Stimulated activated CD8-positive, alpha-beta memory T cell treated with anti-CD3 and anti-CD28 coated beads, Interleukin-7, amount 100 ng/mL, for 4 hours (primary cell): ENCODE measurements around the gene PTPRN2.

Source experiments
- DNase-seq, 2 donors: peaks; one replicate each; pipeline ENCODE4 v3.0.0-alpha.2; 2020; ENCODE audit warnings: low read depth in 2 of 2

The PTPRN2 gene

GRCh38 chr7:158029509-158029908 is 558.1 kb downstream of the PTPRN2 start:
- DNase-seq: no peak

DNA sequence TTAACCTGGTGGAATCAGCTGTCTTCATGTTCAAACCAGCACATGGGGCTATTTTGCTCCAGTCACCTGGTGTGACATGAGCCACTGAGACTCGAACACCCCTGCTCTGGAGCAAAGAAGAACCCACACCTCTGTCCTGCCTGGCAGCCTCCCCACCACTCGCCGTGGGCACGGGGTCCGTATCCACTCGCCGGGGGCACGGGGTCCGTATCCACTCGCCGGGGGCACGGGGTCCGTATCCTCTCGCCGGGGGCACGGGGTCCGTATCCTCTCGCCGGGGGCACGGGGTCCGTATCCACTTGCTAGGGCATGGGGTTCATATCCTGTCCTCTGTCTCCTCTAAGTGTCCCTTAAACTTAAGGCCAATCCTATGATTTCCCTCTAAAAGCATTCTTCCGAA is 558.7 kb downstream of the PTPRN2 start:
- no peak for DNase-seq

- no peak for DNase-seq
Observed at GRCh38 chr7:158028290-158028941, 559.2 kb downstream of the PTPRN2 start.

- no peak for DNase-seq
Observed at GRCh38 chr7:158027646-158028045, 560.0 kb downstream of the PTPRN2 start.

DNA sequence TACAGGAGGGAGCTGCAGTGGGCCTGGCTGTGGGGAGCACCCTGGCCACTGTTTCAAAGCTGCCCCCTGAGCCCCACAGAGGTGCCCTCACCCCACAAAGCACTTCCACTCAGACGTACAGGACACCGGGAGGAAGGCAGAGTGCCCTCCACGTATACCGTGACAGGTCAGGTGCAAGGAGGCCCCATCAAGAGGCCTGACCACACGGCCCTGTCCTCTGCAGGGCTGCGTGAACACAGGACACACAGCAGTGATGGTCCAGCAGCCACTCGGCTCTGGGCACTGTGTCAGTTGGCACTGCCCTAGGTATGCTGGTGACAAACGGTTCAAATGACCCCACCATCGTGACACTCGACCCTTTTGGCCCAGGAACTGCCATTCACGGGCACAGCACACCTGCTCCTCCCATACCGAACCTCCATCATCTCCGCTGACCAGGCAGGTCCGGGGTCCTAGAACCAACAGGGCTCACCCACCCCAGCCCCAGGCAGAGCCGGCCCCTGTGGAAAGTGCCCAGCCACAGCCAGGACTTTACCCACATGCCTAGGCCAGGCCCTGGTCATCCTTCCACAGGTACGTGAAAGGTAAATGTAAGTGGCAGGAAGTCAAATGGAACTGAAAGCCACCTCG is 560.9 kb downstream of the PTPRN2 start:
- no peak for DNase-seq

DNA sequence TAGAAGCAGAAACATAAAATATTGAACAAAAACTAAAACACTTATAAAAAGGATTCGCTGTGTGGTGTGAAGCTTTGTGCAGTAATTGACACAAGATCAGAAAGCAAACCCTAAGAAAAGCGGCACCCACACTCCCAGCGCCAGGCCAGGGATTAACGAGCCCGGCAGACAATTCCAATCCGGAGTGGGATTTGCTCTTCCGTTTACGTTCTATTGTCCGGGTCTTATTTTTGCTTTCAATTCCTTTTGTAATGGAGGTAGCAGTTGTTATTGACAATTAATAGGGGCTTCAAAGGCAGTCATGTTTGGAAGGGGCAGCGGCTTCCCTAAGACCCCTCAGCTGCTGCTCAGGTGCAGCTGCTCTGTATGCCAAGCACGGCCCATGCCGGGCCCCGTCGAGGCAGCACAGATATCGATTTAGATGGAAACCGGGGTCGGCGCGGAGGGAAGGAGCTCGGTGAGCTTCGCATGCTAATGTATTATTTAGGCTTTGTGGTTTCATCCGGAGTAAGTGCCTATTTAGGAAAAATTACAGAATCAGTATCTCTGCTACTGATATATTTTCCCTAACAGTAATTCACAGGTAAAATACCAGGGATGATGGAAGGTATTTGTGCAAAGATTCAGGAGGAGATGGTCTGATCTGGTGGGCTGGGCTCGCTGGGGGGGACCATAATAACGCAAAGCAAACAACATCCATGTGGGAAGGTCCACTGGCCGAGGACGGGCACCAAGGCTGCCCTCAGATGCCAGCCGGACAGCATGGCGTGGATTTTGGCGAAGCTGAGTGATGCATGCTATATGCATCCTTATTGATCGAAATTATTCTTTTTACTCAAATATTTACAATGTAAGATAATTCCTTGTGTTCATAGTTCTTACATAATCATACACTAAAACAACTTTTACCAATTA is 561.7 kb downstream of the PTPRN2 start:
- DNase-seq: no peak

GRCh38 chr7:158024881-158025280 is 562.7 kb downstream of the PTPRN2 start:
- DNase-seq: no peak

- no peak for DNase-seq
Observed at GRCh38 chr7:158024351-158024715, 563.3 kb downstream of the PTPRN2 start.

DNA sequence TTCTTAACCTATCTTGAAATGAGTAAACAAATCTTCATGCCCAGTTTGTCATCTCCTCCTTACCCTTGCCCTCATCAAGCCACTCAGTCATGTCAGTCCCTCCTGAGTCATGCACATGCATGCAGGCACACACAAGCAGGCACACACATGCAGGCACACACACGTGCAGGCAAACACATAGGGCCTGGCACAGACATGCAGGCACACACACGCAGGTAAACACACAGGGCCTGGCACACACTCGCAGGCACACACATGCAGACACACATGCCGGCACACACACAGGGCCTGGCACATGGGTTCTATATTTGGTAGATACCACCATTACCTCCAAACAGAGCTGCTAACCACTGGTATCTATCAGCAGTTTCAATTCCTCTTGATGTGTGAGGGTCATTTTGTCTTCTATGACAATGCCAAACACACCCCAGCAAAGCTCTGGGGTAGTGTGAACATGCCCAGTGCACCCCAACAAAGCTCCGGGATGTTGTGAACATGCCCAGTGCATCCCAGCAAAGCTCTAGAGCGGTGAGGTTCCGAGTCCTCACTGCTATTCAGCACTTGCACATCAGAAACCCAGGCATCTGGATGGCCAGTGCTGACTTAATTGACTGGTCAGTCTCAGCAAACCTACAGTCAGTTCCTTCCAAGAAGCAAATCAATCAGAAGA is 563.8 kb downstream of the PTPRN2 start:
- DNase-seq: no peak

DNA sequence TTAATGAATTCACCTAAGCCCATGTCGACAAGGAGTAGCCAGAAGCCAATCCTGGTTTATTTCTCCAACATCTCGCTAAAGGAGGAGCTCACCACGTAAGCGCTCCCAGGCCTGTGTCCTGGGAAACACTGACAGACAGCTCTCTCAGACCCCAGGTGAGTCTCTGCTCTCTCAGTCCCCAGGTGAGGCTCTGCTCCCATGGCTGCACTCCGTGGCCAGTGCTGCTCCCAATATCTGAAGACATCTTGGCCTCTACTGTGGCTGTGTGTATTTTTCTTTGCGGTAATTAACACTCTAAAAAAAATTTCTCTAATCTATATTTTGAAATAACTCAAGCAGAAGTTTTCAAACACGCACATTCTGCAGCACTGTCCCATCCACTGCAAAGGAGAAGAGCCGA is 564.5 kb downstream of the PTPRN2 start:
- no peak for DNase-seq

GRCh38 chr7:158022601-158023000 is 565.0 kb downstream of the PTPRN2 start:
- no peak for DNase-seq

DNA sequence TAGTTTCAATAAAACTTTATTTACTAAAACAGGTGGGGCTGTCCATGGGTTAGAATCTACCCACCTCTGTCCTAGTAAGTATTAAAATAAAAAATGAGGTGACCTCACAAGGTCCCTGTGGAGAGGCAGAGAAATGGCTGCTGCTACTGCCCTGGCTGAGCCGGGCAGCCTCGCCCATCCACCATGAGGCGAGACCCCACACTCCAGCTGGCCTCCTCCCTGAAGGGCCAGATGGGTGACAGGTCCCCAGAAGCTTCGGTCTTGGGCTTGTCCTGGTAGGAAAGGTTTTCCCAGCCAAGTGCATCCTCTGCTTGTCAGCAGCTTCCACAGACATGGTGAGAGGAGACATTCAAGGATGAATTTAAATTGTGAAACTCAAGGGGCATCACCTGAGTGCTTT is 565.8 kb downstream of the PTPRN2 start:
- no peak for DNase-seq

DNA sequence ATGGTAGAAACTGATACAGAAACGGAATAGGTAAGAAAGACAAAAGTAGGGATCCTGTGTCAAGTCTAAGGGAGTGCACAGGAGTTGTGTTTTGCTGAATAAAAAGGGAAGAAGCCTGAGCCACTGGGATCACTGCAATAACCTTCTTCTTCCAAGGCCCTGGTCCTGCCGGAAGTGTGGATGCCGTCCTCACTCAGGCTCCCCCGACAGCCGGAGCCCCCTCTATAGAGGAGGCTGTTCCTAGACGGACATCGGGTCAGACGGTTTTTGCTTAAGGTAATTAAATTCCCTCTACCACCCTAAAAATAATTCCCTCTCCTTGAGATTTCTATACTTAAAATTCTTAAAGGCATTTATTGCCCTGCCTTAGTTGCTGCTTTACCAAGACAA is 566.9 kb downstream of the PTPRN2 start:
- DNase-seq: no peak

DNA sequence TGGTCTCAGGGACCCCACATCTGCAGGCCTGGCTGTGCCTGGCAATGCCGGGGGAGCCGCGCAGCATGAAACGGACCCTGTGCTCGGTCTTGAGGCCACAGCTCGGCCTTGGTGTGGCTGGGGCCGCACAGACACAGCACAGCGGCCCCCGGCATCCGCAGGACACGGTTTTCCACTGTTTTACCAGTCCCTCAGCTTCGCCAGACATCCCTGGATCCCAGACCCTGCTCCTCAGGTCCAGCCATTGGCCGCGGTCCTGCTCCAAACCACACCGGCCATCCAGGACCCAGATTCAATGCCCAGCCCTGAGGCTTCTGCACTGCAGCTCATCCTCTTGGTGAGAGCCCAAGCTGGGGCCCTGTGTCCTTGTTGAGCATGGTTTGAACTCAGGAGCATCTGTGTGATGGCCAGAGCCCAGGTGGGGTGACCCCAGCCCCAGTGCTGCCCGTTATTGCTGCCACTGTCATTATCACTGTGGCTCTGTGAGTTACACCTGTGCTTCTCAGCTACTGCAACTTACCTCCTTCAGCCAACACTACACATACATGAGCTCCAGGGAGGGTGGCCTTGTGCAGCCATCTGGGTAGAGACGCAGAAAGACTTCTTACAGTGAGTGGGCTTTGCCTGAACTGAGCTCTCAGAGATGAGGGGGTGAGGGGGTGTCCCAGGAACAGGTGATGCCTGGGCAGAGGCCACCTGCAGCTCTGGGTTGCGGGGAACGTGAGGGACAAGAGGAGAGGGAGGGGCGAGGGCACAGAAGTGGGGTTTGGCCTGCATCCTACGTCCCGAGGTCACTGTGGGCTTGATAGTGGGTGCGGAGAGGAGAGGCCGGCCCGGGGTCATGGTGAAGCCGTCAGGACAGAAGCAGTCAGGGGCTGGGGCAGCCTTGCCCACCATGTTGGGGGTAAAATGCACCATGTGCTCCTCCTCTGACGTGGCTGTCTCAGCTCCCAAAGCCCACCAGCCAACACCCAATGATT is 567.6 kb downstream of the PTPRN2 start:
- DNase-seq: no peak

DNA sequence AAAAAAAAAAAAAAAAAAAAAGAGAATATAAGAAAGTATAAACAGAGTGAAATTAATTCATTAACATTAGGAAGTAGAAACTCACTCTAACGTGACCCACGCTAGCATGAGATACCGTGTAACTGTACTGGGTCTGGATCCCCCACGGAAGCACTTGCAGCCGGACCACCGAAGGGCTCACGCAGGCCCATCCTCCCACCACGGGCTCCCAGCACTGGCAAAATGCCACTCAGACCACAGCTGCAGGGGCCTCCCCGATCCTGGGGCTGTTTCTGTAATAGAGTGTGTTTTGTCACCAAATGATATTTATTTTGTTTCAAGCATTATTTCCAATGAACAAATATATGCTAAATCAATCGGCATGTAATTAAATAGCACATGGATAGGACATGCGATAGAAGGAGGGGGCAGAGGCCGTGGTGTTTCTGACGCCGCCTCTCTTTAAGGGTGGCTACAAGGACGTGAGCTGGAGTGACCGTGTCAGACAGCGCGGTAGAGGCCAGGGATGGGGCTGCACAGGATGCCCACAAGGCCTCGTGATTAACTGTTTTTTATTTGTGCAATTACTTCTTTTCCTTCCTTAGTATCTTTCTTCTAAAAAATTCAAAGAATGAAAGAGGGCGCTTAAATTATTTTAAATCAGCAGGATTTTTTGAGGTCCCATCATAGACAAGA is 568.5 kb downstream of the PTPRN2 start:
- no peak for DNase-seq

DNA sequence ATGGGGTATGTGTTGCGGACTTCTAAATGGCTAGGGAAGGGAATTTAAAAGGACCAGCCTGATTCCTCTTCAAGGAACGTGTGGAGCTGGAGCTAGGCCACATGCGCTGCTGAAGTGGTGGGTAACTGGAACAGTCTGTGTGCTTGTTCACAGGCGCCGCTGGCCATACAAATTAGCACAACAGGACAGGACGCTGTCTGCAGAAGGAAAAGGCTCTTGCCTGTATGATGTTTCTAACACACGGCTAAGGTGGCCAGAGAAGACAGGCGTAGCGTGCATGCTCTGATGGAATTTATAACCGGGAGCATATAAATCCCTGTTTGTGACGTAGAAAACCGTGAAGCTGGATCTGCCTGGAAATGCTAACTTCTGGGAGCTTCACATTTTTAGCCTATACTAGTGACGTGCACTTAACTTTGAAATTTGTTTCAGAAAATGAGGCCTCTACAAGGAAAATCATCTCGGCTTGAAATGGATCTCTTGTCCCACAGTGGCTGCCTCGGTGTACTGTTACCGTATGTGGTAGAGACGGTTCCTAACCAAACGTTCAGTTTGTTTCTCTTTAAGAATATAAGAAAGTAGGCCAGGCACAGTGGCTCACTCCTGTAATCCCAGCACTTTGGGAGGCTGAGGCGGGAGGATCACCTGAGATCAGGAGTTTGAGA is 569.4 kb downstream of the PTPRN2 start:
- no peak for DNase-seq

GRCh38 chr7:158017111-158018097 is 570.2 kb downstream of the PTPRN2 start:
- no peak for DNase-seq

DNA sequence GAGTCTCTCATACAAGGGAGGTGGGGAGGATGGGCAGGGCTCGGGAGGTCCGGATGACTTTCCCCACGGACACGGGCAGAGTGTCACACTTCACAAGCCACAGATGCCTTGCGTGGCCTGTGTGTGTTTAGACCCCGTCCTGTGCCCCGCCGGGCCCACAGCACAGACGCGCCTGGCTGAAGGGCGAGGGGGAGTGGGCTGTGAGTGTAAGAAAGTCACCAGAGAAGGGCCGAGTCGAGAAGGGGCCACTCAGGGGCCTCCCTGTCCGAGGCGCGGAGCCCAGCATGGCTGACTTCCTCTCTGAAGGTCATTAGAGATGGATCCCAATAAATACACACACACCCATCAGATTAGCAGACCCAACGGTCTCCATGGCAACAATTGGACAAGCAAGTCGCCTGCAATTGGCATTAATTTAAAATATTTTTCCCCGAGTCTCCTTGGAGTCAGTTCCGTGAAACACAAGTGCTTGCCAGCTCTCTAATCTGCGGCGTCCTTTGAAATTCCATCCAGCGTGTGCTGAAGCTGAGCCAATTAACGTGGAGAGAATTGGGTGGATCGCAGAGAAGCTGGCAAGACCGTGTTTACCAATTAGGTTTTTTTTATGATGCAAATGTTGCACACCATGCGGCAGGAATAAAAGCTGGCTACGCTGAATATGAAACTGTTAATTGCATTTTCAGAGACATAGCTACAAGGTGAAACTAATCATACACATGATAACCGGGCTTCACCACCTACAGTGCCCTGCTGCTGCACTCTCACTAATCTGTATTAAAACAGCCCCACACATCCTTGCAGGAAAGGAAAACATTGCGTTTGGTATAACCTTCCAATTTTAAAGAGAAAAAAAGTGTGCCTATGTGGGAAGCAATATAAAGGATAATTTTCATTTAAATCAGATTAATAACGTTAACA is 571.2 kb downstream of the PTPRN2 start:
- DNase-seq: no peak
